GM12892 (cell line): ENCODE measurements around the gene STKLD1.

Experiments used
- POLR2A ChIP-seq: IDR thresholded peaks from 2 replicates; pipeline ENCODE4 v1.6.1; 2011; ENCODE audit warnings: low read depth, low read length, control low read depth
- POLR2AphosphoS5 ChIP-seq: IDR thresholded peaks from 2 replicates; pipeline ENCODE4 v1.6.1; 2011; ENCODE audit warnings: low read depth, low read length, control low read depth
- TAF1 ChIP-seq: IDR thresholded peaks from 2 replicates; pipeline ENCODE4 v1.6.1; 2011; ENCODE audit warnings: low read depth, mild to moderate bottlenecking, control low read depth, low read length, borderline replicate concordance

GRCh38 chr9:133400292-133400691 lies 24.1 kb downstream of the STKLD1 start:
- TF ChIP-seq POLR2AphosphoS5 (no peak), POLR2A (no peak; the same call in 1 of the 2 replicates), TAF1 (no peak)
